NOMO-1 (cell line): ENCODE measurements around the gene TGM4.
A peak's percentile ranks its signal among the peaks of the same experiment; 100 is the strongest.

Source experiments
- DNase-seq, 2 experiments: peaks; one replicate each; lab custom pipeline; 2025; ENCODE audit not compliant: unreplicated experiment in 2 of 2; lab: John Stamatoyannopoulos, UW

Gene TGM4

GRCh38 chr3:44913868-44914468 lies 39.6 kb downstream of the TGM4 start:
- DNase-seq, result peak; percentile 12 to 52

- DNase-seq, result no peak
Measured at GRCh38 chr3:44914936-44915335, 40.5 kb downstream of the TGM4 start.

GRCh38 chr3:44915702-44916438 lies 41.5 kb downstream of the TGM4 start:
- DNase-seq, result peak in 1 of 2 experiments; percentile 1

GRCh38 chr3:44918087-44918486 lies 43.7 kb downstream of the TGM4 start:
- DNase-seq, result no peak

- DNase-seq, result no peak
Measured at GRCh38 chr3:44918581-44918980, 44.2 kb downstream of the TGM4 start.

GRCh38 chr3:44920081-44920480 lies 45.7 kb downstream of the TGM4 start:
- DNase-seq, result no peak

- DNase-seq, result no peak
Measured at GRCh38 chr3:44923632-44924456, 49.4 kb downstream of the TGM4 start.

- DNase-seq, result no peak
Measured at GRCh38 chr3:44924457-44925084, 50.2 kb downstream of the TGM4 start.

- DNase-seq, result no peak
Measured at GRCh38 chr3:44926172-44926571, 51.8 kb downstream of the TGM4 start.

- DNase-seq, result no peak
Measured at GRCh38 chr3:44926921-44927320, 52.5 kb downstream of the TGM4 start.

- no peak for DNase-seq
Measured at GRCh38 chr3:44927371-44927770, 53.0 kb downstream of the TGM4 start.

- no peak for DNase-seq
Measured at GRCh38 chr3:44929782-44930181, 55.4 kb downstream of the TGM4 start.

GRCh38 chr3:44930911-44931310 lies 56.5 kb downstream of the TGM4 start:
- no peak for DNase-seq

GRCh38 chr3:44931791-44932190 lies 57.4 kb downstream of the TGM4 start:
- no peak for DNase-seq

- no peak for DNase-seq
Measured at GRCh38 chr3:44932271-44932670, 57.9 kb downstream of the TGM4 start.

- DNase-seq, result no peak
Measured at GRCh38 chr3:44932986-44933944, 58.9 kb downstream of the TGM4 start.

- DNase-seq, result no peak
Measured at GRCh38 chr3:44939581-44940036, 65.2 kb downstream of the TGM4 start.

- DNase-seq, result no peak
Measured at GRCh38 chr3:44942202-44942921, 68.0 kb downstream of the TGM4 start.

GRCh38 chr3:44948239-44948638 lies 73.8 kb downstream of the TGM4 start:
- no peak for DNase-seq
